GM21423 (cell line): ENCODE data around the gene TOP2B.

Source experiments
- ATAC-seq: cut with Tn5 transposase; IDR thresholded peaks from one replicate; pipeline ENCODE4 v1.9.1; 2021; ENCODE audit warnings: mild to moderate bottlenecking, moderate library complexity; ENCODE audit not compliant: unreplicated experiment

The TOP2B gene

DNA sequence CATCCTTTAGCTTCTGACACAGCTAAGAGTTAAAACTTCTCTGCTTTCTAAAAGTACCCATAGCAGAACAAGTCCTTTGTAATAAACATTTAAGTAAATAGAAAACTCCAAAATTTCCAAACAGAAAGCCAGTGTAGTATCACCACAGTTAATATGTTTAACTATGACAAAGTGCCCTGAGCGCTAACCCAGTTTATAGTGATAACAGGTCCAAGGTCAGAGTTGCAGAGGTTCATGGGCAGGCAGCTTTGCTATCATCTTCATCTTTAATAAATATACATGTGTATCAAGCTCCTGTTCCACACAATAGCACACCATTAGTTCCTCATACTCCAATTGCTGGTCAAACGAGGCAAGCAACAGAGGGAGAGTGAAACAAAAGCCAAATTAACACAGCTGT, 12.4 kb upstream of the TOP2B start:
- ATAC-seq = no peak

DNA sequence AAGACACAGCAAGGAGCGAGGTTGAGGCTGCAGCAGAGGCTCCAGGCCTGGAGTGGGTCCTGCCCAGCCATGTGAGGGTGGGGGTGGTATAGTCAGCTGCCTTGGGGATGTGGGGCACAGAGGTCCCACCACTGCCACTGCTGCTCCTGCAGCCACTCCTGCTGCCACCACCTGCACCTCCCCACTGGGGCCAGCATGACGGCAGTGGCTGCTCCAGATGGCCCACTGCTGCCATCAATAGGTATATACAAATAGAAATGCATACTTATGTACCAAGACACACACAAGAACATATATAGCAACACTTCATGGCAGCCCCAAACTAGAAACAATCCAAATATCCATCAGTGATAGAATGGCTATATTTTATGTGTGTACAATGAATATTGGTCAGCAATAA, 10.0 kb upstream of the TOP2B start:
- no peak for ATAC-seq

GRCh38 chr3:25673738-25674298, 9.1 kb upstream of the TOP2B start:
- no peak for ATAC-seq

DNA sequence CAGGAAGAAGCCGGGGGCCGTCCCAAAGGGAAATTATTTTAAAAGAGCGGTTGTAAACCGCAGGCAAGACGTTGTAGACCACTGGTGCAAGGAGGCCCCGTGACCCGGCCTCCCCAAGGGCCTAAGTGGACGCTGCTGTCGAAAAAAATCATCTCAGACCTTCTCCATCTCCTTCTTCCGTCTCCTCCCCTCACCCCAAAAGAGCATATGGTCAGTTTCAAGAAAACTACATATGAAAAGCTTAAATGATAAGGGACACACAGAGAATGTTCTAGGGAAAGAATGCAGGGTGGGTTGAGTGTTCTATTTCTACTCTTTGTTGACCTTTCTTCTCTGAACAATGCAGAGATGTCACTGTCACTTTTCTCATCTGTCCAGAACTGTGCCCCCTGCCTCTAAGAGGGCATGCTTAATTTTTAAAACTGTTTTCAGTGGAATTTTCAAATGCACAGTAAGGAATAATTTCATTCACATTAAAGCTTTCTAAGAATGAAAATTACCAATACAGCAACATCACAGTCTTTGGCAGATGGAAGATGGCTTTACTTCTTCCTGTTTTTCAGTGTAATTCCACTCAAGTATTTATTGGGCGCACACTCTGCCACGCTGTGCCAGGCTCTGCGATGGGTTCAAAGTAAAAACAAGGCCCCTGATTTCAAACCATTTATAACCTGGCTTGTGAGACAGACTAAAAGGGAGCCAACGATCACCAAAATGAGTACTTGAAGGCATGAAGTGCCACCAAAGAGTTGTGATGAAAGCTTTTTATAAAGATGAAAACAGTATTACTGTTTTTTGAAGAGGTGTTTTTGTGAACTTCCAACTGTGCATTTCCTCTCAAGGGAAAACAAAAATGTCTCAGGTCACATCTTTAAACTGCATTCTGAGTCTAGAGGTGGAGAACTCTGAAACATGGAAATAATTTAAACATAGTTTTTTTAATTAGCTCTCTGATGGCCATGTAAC, 891 bp upstream of the TOP2B start:
- peak; percentile 32 for ATAC-seq

DNA sequence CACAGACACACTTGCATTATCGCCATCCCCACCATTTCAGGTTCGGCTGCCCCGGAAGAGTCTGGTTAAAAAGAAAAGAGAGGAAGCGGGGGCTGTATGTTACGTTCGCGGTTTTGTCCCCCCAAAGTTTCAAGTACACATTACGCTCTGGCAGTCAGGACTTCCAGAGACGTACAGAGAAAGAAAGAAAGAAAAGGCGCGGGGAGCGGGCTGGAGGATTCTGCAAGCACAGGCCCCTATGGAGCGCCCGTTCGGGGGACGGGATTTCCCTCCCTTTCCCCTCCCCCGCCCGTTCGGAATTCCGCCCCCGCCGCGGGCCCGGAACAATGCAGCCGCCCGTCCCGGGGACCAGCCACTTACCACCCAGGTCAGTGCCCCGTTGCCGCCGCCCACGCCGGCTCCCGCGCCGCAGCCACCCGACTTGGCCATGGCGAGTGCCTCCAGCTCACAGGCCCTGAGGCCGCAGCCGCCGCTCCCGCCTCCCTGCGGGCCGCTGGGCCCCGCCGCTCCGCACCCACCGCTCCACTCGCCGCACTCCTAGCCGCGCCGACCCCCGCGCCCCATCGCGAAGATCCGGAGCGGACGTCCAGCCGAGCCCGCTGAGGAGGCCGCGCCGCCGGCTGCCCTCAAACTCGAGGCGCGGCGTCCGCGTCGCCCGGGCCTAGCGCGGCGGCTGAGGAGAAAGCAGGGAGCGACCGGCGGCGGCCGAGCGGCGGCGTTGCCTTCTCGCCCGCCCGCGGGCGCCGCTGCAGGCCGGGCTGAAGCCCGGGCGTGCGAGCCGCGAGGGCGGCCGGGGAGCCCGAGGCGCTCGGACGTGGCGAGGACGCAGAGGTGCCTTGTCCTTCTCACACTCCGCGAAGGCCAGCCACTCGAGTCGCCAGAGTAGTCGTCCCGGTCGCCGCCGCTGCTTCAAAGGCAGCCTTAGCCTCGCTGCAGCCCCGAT, 567 bp downstream of the TOP2B start:
- ATAC-seq = peak; percentile 25

GRCh38 chr3:25663347-25663868, 1.3 kb downstream of the TOP2B start:
- peak; percentile 14 for ATAC-seq

GRCh38 chr3:25662736-25663320, 1.9 kb downstream of the TOP2B start:
- ATAC-seq = no peak

GRCh38 chr3:25661694-25662437, 2.8 kb downstream of the TOP2B start:
- ATAC-seq = no peak

GRCh38 chr3:25658836-25659235, 5.9 kb downstream of the TOP2B start:
- ATAC-seq = no peak

DNA sequence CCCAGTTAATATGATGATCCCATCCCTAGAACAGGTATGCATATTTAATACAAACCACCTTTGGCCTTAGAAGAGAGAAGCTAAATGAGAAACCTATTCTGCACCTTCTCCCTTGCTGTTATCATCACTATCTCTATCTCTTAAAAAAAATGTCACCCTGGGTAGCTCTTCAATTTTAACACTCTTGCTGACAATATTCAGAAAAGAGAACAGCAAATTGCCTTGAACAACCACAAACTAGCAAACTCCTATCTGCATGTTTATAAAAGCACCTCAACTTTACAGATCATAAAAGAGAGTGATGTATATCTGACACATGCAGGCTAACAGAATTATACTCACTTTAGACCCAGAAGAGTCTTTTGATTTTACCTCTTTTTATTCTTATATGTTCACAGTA, 7.4 kb downstream of the TOP2B start:
- no peak for ATAC-seq

GRCh38 chr3:25655659-25656058, 9.0 kb downstream of the TOP2B start:
- no peak for ATAC-seq

- ATAC-seq = no peak
Measured at GRCh38 chr3:25654576-25654975, 10.1 kb downstream of the TOP2B start.

DNA sequence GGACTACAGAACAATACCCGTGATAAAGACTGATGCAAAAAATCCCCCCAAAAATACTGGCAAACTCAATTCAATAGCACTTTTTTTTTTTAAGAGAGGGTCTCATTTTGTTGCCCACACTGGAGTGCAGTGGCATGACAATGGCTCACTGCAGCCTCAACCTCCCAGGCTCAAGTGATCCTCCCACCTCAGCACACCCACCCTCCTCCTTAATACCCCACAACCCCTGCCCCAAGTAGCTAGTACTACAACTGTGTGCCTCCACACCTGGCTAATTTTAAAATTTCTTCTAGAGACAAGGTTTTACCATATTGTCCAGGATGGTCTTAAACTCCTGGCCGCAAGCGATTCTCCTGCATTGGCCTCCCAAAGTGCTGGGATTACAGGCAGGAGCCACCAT, 11.4 kb downstream of the TOP2B start:
- ATAC-seq = no peak

- no peak for ATAC-seq
Measured at GRCh38 chr3:25652921-25653320, 11.8 kb downstream of the TOP2B start.

DNA sequence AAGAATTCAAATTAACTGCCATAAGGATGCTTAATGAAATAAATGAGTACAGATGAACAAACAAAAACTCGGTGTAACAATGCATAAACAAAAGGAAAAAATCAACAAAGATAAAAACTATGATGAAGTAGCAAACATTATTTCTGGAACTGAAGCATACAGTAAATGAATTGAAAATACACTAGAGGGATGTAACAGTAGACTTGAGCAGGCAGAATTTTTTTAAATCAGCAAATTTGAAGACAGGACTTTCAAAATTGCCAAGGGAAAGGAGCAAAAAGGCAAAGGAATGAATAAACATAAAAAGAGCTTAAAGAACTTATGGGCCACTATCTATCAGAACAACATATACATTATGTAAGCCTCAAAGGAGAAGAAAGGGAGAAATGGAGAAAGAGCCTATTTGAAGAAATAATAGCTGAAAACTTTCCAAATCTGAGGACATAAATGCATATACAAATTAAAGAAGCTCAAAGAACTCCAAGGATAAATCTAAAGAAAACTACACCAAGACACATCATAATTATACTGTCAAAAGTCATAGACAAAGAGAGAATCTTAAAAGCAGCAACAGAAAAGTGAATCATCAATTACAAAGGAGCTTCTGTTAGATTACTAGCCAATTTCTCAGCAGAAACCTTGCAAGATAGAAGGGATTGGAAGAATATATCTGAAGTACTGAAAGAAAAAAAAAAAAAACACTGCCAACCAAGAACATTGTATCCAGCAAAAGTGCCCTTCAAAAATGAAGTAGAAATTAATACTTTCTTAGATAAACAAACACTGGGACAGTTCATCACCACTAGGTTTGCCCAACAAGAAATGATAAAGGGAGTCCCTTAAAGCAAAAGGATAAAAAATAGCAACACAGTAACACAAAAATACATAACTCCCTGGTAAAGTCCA, 15.5 kb downstream of the TOP2B start:
- no peak for ATAC-seq

- peak; percentile 96 for ATAC-seq
Measured at GRCh38 chr3:25648107-25648535, 16.6 kb downstream of the TOP2B start.

GRCh38 chr3:25635038-25635437, 29.7 kb downstream of the TOP2B start:
- ATAC-seq = no peak

DNA sequence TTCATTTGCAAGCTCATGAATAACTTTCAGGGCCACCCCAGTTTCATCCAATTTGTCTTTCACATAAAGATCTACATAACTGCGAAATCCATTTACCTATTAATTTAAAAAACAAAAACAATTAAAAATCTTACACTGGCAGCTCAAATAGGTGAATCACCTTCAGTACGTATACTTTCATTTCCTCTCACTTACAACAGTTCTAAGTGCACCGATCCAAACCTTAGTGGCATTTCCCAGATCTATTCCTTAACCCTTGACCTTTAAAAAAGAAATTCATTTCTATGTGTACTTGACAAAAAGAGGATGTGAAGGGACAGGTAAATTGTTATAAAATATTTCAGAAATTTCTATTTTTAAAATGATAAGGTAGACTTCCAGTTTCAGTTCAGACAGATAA, 30.8 kb downstream of the TOP2B start:
- ATAC-seq = no peak

DNA sequence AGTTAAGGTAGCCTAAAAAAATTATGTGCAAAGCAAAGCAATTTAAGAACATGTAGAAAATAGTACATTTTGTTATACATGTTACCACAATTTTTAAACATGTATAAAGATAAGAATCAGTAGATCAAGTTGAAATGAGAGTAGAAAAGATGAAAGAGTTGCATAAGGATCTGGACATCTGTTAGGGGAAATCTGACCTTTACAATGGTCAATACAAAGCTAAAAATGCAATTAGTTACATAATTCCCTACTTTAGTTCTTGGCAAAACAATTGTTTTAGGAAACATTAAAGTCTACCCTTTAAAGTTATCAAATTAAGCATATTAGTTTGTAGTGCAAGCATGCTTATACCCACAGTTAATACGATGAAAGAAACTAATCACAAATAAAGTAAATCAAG, 32.7 kb downstream of the TOP2B start:
- ATAC-seq = no peak
